H9 (cell line): Measurements from ENCODE around the gene C1orf116. TPM values are rescaled to one million over a fixed set of nuclear protein-coding genes. Genes with fewer than 3 reads are reported as not detected.

Experiments used
- DNase-seq: peaks from one replicate; pipeline ENCODE4 v3.0.0-alpha.2; 2017
- H2AFZ ChIP-seq: one replicate; pipeline ENCODE4 v1.6.1; 2013; ENCODE audit warnings: mild to moderate bottlenecking, low read length, control low read depth, moderate library complexity
- H2AK5ac ChIP-seq: 2 replicates; pipeline ENCODE4 v1.6.1; 2013; ENCODE audit warnings: low read length, control low read depth, mixed read lengths; ENCODE audit not compliant: insufficient read length
- H2BK120ac ChIP-seq: one replicate; pipeline ENCODE4 v1.6.1; 2013; ENCODE audit warnings: low read depth, mild to moderate bottlenecking, low read length, control low read depth, inconsistent platforms; ENCODE audit not compliant: poor library complexity, severe bottlenecking
- H2BK12ac ChIP-seq: 2 replicates; pipeline ENCODE4 v1.6.1; 2013; ENCODE audit warnings: low read length, control low read depth, mixed read lengths, low read depth; ENCODE audit not compliant: insufficient read length
- H2BK15ac ChIP-seq: 2 replicates; pipeline ENCODE4 v1.6.1; 2013; ENCODE audit warnings: low read depth, low read length, control low read depth
- H2BK20ac ChIP-seq: one replicate; pipeline ENCODE4 v1.6.1; 2013; ENCODE audit warnings: low read depth, mild to moderate bottlenecking, low read length, control low read depth, inconsistent platforms; ENCODE audit not compliant: poor library complexity, severe bottlenecking
- H2BK5ac ChIP-seq: 2 replicates; pipeline ENCODE4 v1.6.1; 2013; ENCODE audit warnings: low read length, control low read depth, mixed read lengths; ENCODE audit not compliant: insufficient read length
- H3K14ac ChIP-seq: 2 replicates; pipeline ENCODE4 v1.6.1; 2013; ENCODE audit warnings: low read length, control low read depth; ENCODE audit not compliant: insufficient read depth
- H3K18ac ChIP-seq: 2 replicates; pipeline ENCODE4 v1.6.1; 2013; ENCODE audit warnings: low read depth, mild to moderate bottlenecking, mixed read lengths, low read length, control low read depth; ENCODE audit not compliant: insufficient read length
- H3K23ac ChIP-seq: 2 replicates; pipeline ENCODE4 v1.6.1; 2013; ENCODE audit warnings: low read length, control low read depth, mixed read lengths, low read depth; ENCODE audit not compliant: insufficient read length
- H3K23me2 ChIP-seq: 2 replicates; pipeline ENCODE4 v1.6.1; 2013; ENCODE audit warnings: low read depth, mild to moderate bottlenecking, mixed read lengths, low read length, control low read depth; ENCODE audit not compliant: insufficient read length, poor library complexity, severe bottlenecking
- H3K27ac ChIP-seq: 2 replicates; pipeline ENCODE4 v1.5.1; 2013; ENCODE audit warnings: low read length, control low read depth, mixed read lengths, low read depth; ENCODE audit not compliant: insufficient read length
- H3K27me3 ChIP-seq: 2 replicates; pipeline ENCODE4 v1.6.1; 2013; ENCODE audit warnings: low read length, control low read depth, inconsistent platforms; ENCODE audit not compliant: insufficient read depth
- H3K4ac ChIP-seq: 2 replicates; pipeline ENCODE4 v1.6.1; 2013; ENCODE audit warnings: low read depth, mild to moderate bottlenecking, control low read depth, inconsistent platforms, low read length, moderate library complexity
- H3K4me1 ChIP-seq: 2 replicates; pipeline ENCODE4 v1.6.1; 2013; ENCODE audit warnings: low read length, control low read depth, inconsistent platforms; ENCODE audit not compliant: insufficient read depth
- H3K4me2 ChIP-seq: 2 replicates; pipeline ENCODE4 v1.6.1; 2013; ENCODE audit warnings: low read length, control low read depth, mixed read lengths; ENCODE audit not compliant: insufficient read length, insufficient read depth
- H3K56ac ChIP-seq: 2 replicates; pipeline ENCODE4 v1.6.1; 2013; ENCODE audit warnings: low read depth, mild to moderate bottlenecking, mixed read lengths, low read length, control low read depth; ENCODE audit not compliant: insufficient read length
- H3K79me1 ChIP-seq: 2 replicates; pipeline ENCODE4 v1.6.1; 2013; ENCODE audit warnings: low read depth, mild to moderate bottlenecking, moderate library complexity, low read length, control low read depth, inconsistent platforms; ENCODE audit not compliant: insufficient read depth, poor library complexity, severe bottlenecking
- H3K79me2 ChIP-seq: 2 replicates; pipeline ENCODE4 v1.6.1; 2013; ENCODE audit warnings: low read length, control low read depth, inconsistent platforms; ENCODE audit not compliant: insufficient read depth
- H3K9ac ChIP-seq: 2 replicates; pipeline ENCODE4 v1.6.1; 2013; ENCODE audit warnings: low read length, control low read depth, mixed read lengths; ENCODE audit not compliant: insufficient read length; ENCODE audit errors: extremely low read depth
- H3K9me3 ChIP-seq: one replicate; pipeline ENCODE4 v1.6.1; 2013; ENCODE audit warnings: low read depth, low read length, inconsistent platforms; ENCODE audit not compliant: control insufficient read depth
- H3T11ph ChIP-seq: one replicate; pipeline ENCODE4 v1.6.1; 2013; ENCODE audit warnings: mild to moderate bottlenecking, low read length, control low read depth, inconsistent platforms
- H4K20me1 ChIP-seq: one replicate; pipeline ENCODE4 v1.6.1; 2013; ENCODE audit not compliant: control insufficient read depth, insufficient read length, insufficient read depth
- H4K5ac ChIP-seq: 2 replicates; pipeline ENCODE4 v1.6.1; 2013; ENCODE audit warnings: low read depth, mild to moderate bottlenecking, mixed read lengths, low read length, control low read depth; ENCODE audit not compliant: insufficient read length
- H4K8ac ChIP-seq: replicated peaks from 2 replicates; pipeline ENCODE4 v1.6.1; 2013; ENCODE audit warnings: low read length, control low read depth, mixed read lengths, low read depth; ENCODE audit not compliant: insufficient read length
- H4K91ac ChIP-seq: 2 replicates; pipeline ENCODE4 v1.6.1; 2013; ENCODE audit warnings: low read depth, mild to moderate bottlenecking, moderate library complexity, mixed read lengths, low read length, control low read depth; ENCODE audit not compliant: insufficient read length
- H3K27ac Mint-ChIP-seq, 3 experiments: 2 replicates in 2 of 3; 3 replicates in 1 of 3; pipeline ENCODE4 v1.8.0; 2020 to 2021; ENCODE audit warnings: mixed read lengths in 3 of 3, mild to moderate bottlenecking in 1 of 3, moderate library complexity in 1 of 3
- H3K27me3 Mint-ChIP-seq: 2 replicates; pipeline ENCODE4 v1.8.0; 2021; ENCODE audit warnings: low read depth, mild to moderate bottlenecking, moderate library complexity, mixed read lengths
- H3K36me3 Mint-ChIP-seq, 3 experiments: 2 replicates in 2 of 3; 3 replicates in 1 of 3; pipeline ENCODE4 v1.8.0; 2020 to 2021; ENCODE audit warnings: low read depth in 3 of 3, mixed read lengths in 3 of 3; ENCODE audit not compliant: insufficient read depth in 1 of 3
- H3K4me1 Mint-ChIP-seq, 2 experiments: 2 replicates each; pipeline ENCODE4 v1.8.0; 2020; ENCODE audit warnings: mixed read lengths in 2 of 2
- H3K4me3 Mint-ChIP-seq, 2 experiments: 2 replicates in 1 of 2; 3 replicates in 1 of 2; pipeline ENCODE4 v1.8.0; 2020 to 2021; ENCODE audit warnings: mild to moderate bottlenecking in 2 of 2, mixed read lengths in 2 of 2, moderate library complexity in 1 of 2
- H3K9me3 Mint-ChIP-seq, 2 experiments: 2 replicates in 1 of 2; 3 replicates in 1 of 2; pipeline ENCODE4 v1.8.0; 2020; ENCODE audit warnings: mild to moderate bottlenecking in 2 of 2, mixed read lengths in 2 of 2, moderate library complexity in 1 of 2
- WGBS: extraction: QIAGEN DNeasy Blood & Tissue Kit; methylation state at CpG from one replicate; pipeline ENCODE4 v1.1.7; 2013; ENCODE audit warnings: missing lambda C conversion rate, low lambda C conversion rate, mixed read lengths; ENCODE audit not compliant: insufficient read length; ENCODE audit errors: extremely low coverage; 5-methylcytosine and 5-hydroxymethylcytosine counted together
- total RNA-seq: library from RNA; stranded (reverse); gene quantifications from 2 replicates; pipeline ENCODE4 v1.2.1, GENCODE V29; 2021
- TF ChIP-seq, protein P1 (sequence below): fragments of 200-600 bp; sonication (generic); conservative IDR thresholded peaks from 3 replicates; pipeline ENCODE4 v1.8.0; 2021; ENCODE audit warnings: antibody characterized with exemption, mild to moderate bottlenecking

C1orf116 gene
- total RNA-seq, 1 experiment from 2014 or later, result 0.48 TPM

DNA sequence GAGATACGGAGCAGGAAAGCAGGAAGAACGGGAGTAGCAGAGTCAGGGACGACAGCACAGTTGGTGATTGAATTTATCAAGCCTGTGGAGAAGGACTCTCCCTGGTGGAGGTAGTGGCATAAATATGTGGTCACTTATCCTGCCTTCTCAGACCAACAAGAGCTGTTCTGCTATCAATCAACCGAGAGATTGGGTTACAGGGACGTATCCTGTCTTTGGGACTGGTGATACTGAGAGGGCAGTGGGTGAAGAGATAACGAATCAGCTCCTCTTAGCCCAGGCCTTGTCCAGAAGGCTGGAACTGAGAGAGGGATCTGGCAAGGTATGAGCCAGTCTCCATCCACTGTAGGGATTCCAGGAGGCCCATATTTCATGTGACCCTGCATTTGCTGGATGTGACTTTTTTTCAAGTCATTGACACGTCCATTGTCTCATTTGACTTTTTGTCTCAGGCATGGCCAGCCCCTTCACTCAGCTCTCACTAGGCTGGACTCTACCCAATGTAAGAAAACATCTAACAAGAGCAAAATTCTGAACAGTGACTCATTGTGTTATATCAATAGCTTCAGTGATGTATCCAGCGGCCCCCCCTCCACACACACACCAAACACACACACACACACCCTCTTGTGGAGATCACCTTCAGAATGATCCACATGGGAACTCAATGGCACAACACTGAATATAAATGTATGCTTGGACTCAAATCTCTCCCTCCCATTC, 11.3 kb downstream of the C1orf116 start:
- Histone ChIP-seq H2BK120ac (no peak overlapping the region), H3K9ac (no peak overlapping the region), H2BK5ac (no peak overlapping the region), H3K4ac (no peak overlapping the region), H3K56ac (no peak overlapping the region), H3K79me1 (no peaks in the 10 kb centered on the region), H3K9me3 (no peaks in the 10 kb centered on the region), H4K91ac (no peak overlapping the region), H3K23ac (no peak overlapping the region), H3K27me3 (no peaks in the 10 kb centered on the region), H3K14ac (no peak overlapping the region), H3K79me2 (no peaks in the 10 kb centered on the region), H3K18ac (no peak overlapping the region), H3K23me2 (no peaks in the 10 kb centered on the region), H4K5ac (no peak overlapping the region), H2BK20ac (no peak overlapping the region), H4K20me1 (no peaks in the 10 kb centered on the region), H2BK15ac (no peak overlapping the region), H3T11ph (no peak overlapping the region), H3K4me2 (no peak overlapping the region), H2BK12ac (no peak overlapping the region), H4K8ac (no peak overlapping the region), H3K27ac (no peak overlapping the region), H2AK5ac (no peak overlapping the region), H2AFZ (no peak overlapping the region), H3K4me1 (peaks cover 5% of the 10 kb centered on the region; the same call in 1 of the 2 replicates)
- no peak for DNase-seq
- Mint-ChIP-seq H3K4me3 (no peak overlapping the region), H3K4me1 (peaks cover 14 to 15% of the 10 kb centered on the region in 2 experiments), H3K36me3 (peaks cover 0 to 2% (median 0%) of the 10 kb centered on the region in 3 experiments; a peak in 1 of 7 replicates), H3K27ac (peak overlapping the region in 1 of 3 experiments; percentile 59; a peak in 1 of 7 replicates), H3K9me3 (no peaks in the 10 kb centered on the region), H3K27me3 (peaks cover 10% of the 10 kb centered on the region)
- no CpG with 5 or more reads among the region's 8 CpGs for WGBS
- TF ChIP-seq, protein P1, sequence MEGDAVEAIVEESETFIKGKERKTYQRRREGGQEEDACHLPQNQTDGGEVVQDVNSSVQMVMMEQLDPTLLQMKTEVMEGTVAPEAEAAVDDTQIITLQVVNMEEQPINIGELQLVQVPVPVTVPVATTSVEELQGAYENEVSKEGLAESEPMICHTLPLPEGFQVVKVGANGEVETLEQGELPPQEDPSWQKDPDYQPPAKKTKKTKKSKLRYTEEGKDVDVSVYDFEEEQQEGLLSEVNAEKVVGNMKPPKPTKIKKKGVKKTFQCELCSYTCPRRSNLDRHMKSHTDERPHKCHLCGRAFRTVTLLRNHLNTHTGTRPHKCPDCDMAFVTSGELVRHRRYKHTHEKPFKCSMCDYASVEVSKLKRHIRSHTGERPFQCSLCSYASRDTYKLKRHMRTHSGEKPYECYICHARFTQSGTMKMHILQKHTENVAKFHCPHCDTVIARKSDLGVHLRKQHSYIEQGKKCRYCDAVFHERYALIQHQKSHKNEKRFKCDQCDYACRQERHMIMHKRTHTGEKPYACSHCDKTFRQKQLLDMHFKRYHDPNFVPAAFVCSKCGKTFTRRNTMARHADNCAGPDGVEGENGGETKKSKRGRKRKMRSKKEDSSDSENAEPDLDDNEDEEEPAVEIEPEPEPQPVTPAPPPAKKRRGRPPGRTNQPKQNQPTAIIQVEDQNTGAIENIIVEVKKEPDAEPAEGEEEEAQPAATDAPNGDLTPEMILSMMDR, result no peak
